GM18526 (cell line): ENCODE results near the gene FAM83C.
A peak's percentile ranks its signal among the peaks of the same experiment; 100 is the strongest.

Experiments
- POLR2A ChIP-seq: IDR thresholded peaks from 3 replicates; pipeline ENCODE4 v1.6.1; 2011; ENCODE audit not compliant: insufficient read length; ENCODE audit errors: extremely low read depth

FAM83C gene

DNA sequence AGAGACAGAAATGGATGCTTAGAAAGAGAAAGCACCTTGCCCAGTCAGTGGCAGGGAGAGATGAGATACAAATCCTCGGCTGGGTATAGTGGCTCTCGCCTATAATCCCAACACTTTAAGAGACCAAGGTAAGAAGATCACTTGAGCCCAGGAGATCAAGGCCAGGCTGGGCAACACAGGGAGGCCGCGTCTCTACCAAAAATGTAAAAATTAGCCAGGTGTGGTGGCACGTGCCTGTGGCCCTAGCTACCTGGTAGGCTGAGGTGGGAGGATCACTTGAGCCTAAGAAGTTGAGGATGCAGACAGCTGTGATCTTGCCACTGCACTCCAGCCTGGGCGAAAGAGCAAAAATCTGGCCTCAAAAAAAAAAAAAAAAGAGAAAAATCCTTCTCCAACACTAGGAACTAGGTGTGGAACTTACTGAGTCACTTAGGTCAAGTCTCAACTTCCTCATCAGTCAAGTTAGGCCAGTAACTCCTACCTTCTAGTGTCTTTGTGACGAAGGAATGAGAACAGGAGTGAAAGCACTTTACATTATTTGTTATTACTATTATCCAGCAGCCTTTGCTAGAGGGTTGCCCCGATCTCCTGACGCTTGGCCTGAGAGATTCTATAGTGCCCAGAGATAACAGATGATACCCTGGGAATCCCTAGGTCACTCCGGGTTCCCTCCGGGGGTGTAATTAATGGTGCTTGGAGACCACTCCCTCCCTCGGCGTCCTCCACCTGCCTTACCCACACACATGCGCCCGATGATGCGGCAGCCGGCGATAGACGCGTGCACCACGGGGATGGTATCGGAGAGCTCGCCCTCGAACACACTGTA, 8.6 kb downstream of the FAM83C start:
- no peak for TF ChIP-seq POLR2A

- TF ChIP-seq POLR2A: no peak
These were observed 10.6 kb downstream of the FAM83C start for GRCh38 chr20:35281506-35282101.

DNA sequence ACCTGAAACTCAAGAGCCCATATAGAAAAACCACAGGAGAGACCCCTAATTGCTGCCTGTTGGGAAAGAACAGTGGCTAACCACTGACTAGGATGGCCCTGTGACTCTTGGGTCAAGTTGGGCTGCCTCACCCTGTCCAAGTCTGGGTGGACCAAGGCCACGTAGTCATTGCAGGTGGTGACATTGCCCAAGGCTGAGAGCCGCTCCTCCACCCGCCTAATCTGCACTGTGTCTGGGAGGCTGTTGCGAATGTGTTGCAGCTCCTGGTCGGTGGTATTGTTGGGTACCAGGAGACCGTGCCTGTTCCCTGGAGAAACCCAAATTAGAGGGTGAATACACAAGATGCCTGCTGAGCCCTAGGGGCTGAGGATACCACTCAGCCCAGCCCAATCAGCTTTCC, 11.7 kb downstream of the FAM83C start:
- TF ChIP-seq POLR2A: no peak

DNA sequence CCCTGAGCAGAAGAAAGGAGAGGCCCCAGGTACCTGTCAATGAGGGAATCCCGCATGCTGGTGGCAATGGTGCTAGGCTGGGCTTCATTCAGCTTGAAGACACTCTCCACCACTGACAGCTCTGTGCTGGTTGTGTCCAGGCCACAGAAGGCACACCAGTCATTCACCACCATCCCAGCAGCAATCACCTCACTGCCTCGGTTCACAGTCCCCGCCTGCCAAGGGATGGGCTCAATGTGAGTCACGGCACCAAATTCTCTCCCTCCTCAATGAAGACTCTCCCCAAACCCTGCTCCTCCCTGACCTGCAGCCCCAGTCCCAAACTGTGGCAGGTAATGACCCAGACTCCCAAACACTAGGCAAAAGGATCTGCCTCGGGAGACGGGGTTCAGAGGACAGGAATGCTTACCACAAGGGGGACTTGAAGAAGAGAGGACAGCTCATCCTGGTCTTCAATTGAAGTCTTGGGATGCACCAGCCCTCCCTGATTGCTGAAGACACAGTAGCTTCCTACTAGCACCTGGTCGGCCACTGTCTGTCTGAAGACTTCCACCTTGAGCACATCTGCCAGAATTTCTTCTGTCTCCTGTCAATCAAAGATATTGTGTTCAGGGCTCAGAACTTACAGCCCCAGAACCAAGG, 12.6 kb downstream of the FAM83C start:
- TF ChIP-seq POLR2A: no peak

DNA sequence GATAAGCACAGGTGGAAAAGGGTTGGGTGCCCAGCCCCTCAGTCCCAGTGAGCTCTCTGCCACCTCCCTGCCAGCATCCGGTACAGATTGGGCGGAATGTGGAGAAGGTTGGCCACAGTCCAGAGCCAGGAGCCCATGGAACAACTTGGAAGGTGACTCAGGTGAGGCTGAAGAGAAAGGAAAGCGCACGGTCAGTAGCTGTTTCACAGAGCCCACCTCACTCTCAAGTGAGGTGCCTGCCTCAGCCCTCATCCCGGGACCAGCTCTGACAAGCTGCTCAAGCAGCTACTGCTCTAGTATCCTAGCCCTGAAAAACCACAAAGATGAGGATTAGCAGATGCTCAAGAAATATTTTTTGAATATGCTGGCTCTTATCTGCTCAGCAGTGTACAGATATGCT, 13.2 kb downstream of the FAM83C start:
- no peak for TF ChIP-seq POLR2A

DNA sequence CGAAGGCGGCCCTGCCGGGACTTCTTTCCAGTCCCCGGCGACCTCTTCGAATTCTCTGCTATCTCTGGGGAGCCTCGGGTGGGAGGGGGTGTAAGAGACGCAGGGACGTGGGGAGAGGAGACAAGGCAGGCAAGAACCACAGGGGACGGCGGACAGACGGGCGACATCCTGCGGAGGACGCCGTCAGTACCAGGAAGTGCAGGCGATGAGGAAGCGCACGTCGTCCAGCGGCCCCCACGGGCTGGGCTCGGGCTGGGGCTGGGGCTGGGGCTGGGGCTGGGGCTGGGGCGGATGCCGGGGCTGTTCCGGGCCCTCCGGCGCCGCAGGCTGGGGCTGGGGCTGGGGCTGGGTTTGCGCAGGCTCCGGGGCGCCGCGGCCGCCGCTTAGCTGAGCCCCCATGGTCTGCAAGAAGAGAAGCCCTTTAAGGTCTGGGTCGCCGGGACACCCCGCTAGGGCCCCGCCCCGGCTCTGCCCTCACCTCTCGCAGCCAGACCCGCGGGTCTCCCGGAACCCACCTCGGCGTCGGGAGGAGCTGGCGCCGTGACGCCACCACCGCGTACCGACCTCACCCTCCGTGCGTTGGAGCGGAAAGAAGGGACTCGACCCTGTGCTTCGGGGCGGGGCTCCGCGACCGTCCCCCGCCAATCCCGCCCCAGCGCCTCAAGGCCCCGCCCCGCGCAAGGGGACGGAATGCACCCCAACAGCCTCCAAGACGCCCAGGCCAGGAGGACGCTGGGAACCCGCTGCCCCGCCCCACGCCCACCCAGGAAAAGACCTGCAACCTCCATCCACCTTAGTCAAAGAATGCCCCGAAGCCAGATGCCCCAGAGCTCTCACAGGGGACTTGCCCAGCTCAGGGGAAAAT, 14.5 kb downstream of the FAM83C start, which contains the start of gene MMP24OS:
MMP24OS (minus strand) TSS at position 592 of the 865 bp plus-strand sequence; CDS start at position 399, 193 bp downstream.
- TF ChIP-seq POLR2A: peak; percentile 84

GRCh38 chr20:35277127-35277526, 15.1 kb downstream of the FAM83C start:
- no peak for TF ChIP-seq POLR2A

GRCh38 chr20:35276408-35276807, 15.8 kb downstream of the FAM83C start:
- TF ChIP-seq POLR2A: no peak

DNA sequence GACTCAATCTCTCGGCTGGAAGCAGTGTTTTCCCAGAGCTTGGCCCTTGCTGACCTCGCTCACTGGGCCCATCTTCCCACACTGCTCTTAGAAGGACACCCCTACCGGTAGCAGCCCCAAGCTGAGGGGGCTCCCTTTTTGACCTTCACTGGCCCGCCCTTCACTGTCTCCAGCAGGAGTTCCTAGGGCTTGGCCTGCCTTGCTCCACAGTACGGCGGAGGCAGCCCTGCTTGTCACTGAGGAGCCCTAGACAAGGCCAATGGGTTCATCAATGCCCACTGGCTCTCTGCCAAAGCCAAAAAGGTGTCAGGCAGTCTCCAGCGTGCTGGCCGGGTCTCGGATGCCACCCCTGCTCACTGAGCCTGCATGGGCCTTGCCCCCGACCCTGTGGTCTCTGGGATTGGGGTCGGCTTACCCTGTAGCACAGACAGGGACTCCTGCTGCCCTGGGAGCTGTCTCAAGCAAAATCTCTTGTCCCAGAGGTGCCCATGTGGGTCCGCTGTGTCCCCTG, 16.4 kb downstream of the FAM83C start:
- no peak for TF ChIP-seq POLR2A

DNA sequence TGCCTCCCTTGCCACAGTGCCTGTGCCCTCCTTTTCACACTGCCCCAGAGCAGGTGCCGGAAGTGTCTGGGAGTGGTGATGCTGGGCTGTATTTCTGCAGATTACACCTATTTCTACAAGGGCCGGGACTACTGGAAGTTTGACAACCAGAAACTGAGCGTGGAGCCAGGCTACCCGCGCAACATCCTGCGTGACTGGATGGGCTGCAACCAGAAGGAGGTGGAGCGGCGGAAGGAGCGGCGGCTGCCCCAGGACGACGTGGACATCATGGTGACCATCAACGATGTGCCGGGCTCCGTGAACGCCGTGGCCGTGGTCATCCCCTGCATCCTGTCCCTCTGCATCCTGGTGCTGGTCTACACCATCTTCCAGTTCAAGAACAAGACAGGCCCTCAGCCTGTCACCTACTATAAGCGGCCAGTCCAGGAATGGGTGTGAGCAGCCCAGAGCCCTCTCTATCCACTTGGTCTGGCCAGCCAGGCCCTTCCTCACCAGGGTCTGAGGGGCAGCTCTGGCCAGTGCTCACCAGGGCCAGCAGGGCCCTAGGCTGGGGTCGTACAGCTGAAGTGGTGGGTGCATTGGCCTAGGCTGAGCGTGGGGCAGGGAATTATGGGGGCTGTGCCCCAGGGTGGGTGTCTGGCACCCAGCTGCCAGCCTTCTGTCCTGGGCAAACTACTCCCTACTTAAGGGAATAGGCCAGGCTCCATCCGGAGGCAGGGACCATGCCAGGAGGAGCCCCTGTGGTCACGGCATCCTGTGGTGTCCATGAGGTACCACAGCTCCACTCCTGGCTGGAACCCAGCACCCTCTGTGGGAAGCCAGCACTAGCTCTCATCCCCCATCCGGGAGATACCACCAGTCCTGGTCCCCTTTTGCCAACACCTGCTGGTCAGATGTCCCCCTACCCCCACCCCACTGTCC, 17.8 kb downstream of the FAM83C start:
- no peak for TF ChIP-seq POLR2A

DNA sequence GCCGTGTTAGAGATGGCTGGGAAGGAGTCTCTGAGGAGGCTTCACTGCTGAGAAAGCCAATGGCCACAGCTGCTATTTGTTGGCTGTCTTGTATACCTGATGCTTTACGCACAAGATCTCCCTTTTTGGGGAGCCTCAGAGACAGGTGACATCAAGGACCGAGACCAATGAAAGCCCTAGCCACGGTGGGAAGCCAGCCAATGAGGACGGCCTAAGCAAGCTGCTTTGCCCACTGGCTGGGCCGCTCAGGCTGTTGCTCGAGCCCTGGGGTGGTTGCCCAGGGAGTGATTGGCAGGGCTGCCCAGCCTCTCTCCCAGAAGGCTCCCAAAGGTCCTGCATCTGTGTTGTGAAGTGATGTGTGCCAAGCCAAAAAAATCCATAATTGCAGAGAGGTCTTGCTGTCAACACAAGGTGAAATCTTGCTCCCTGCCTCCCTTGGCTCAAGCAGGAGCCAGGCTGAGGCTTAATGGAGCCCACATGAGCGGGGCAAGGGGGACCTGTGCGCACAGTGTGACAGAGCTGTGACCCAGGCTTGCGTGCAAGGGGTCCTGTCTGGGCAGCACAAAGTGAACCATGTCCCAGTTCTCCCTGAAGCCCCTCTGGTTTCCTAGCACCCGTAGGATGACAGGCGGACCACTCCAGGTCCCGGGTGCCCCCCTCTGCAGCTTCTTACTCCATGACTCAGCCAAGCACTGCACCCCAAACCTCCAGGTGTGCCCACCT, 18.6 kb downstream of the FAM83C start:
- no peak for TF ChIP-seq POLR2A

GRCh38 chr20:35271904-35272303, 20.3 kb downstream of the FAM83C start:
- TF ChIP-seq POLR2A: no peak

GRCh38 chr20:35271073-35271882, 20.9 kb downstream of the FAM83C start:
- no peak for TF ChIP-seq POLR2A
